Measurements from ENCODE around the gene ST3GAL2.
"Not testable (repeated sequence)": the region's sequence is repeated elsewhere in the genome, so short reads cannot be mapped to it uniquely, and the experiment has no call there.

Gene ST3GAL2

GRCh38 chr16:70386289-70386986 is 52.5 kb downstream of the ST3GAL2 start:
- DNase-seq = not testable (repeated sequence)

- no peak for DNase-seq
These were observed 55.4 kb downstream of the ST3GAL2 start for GRCh38 chr16:70383421-70383960.

- peak in 1 of 51 donors; percentile 73 for DNase-seq
These were observed 57.1 kb downstream of the ST3GAL2 start for GRCh38 chr16:70381604-70382342.

GRCh38 chr16:70380919-70381603 is 57.8 kb downstream of the ST3GAL2 start:
- DNase-seq = peak; percentile 72 to 99 (median 96)

GRCh38 chr16:70380248-70380918 is 58.5 kb downstream of the ST3GAL2 start:
- peak in 29 of 51 donors; percentile 5 to 68 (median 40) for DNase-seq

GRCh38 chr16:70378869-70379493 is 59.9 kb downstream of the ST3GAL2 start:
- no peak for DNase-seq

- DNase-seq = no peak
These were observed 61.1 kb downstream of the ST3GAL2 start for GRCh38 chr16:70377782-70378181.

GRCh38 chr16:70375636-70376611 is 63.0 kb downstream of the ST3GAL2 start:
- peak in 1 of 51 donors; percentile 24 for DNase-seq

GRCh38 chr16:70374213-70374612 is 64.7 kb downstream of the ST3GAL2 start:
- no peak for DNase-seq

- DNase-seq = no peak
These were observed 65.8 kb downstream of the ST3GAL2 start for GRCh38 chr16:70372921-70373728.

- no peak for DNase-seq
These were observed 68.0 kb downstream of the ST3GAL2 start for GRCh38 chr16:70370924-70371323.

- peak in 9 of 51 donors; percentile 3 to 23 (median 7) for DNase-seq
These were observed 68.8 kb downstream of the ST3GAL2 start for GRCh38 chr16:70370145-70370544.

- no peak for DNase-seq
These were observed 74.5 kb downstream of the ST3GAL2 start for GRCh38 chr16:70364399-70364798.

- DNase-seq = no peak
These were observed 79.3 kb downstream of the ST3GAL2 start for GRCh38 chr16:70359552-70359951.

- DNase-seq = no peak
These were observed 89.1 kb downstream of the ST3GAL2 start for GRCh38 chr16:70349783-70350182.

GRCh38 chr16:70348991-70349390 is 89.9 kb downstream of the ST3GAL2 start:
- no peak for DNase-seq

GRCh38 chr16:70345840-70346239 is 93.1 kb downstream of the ST3GAL2 start:
- no peak for DNase-seq

GRCh38 chr16:70342016-70342415 is 96.9 kb downstream of the ST3GAL2 start:
- no peak for DNase-seq

GRCh38 chr16:70341600-70341999 is 97.3 kb downstream of the ST3GAL2 start:
- DNase-seq = no peak
